ENCODE results near the gene MYO3B. TPM values are rescaled to one million over a fixed set of nuclear protein-coding genes. Genes with fewer than 3 reads are reported as not detected.

The MYO3B gene
- polyA plus RNA-seq, 1 donor (not counting 4 experiments of a cell fraction or from before 2014, with no cell fraction given), result 4.4 TPM

GRCh38 chr2:170586571-170587095 is 408.7 kb downstream of the MYO3B start:
- H2AFZ ChIP-seq (ENCODE audit: control insufficient read depth, low read length), result no peak overlapping the region
- no peak overlapping the region for H3K9ac ChIP-seq (ENCODE audit: control insufficient read depth, extremely low read depth, insufficient read depth, low read length)
- H3K27ac ChIP-seq (ENCODE audit: control insufficient read depth, insufficient read depth, low read length), result no peak overlapping the region
- FAIRE-seq, result no peak
- no peak overlapping the region for H3K4me2 ChIP-seq (ENCODE audit: control insufficient read depth, extremely low read depth, insufficient read depth, low read depth, low read length)
- H4K20me1 ChIP-seq (ENCODE audit: control insufficient read depth, extremely low read depth, insufficient read depth, low read length), result no peaks in the 10 kb centered on the region
- H3K4me1 ChIP-seq (ENCODE audit: control insufficient read depth, extremely low read depth, insufficient read depth, low read length), result peaks cover 12% of the 10 kb centered on the region
- DNase-seq (ENCODE audit: low read depth, low spot score), result no peak
- no peaks in the 10 kb centered on the region for H3K79me2 ChIP-seq (ENCODE audit: control insufficient read depth, insufficient read depth, low read length)
- dilution Hi-C loops (cut with MboI; ENCODE audit: extremely low pct_ligation_motif_present, low sequenced_read_pairs), result no loop called here
- no peaks in the 10 kb centered on the region for H3K27me3 ChIP-seq (ENCODE audit: control insufficient read depth, extremely low read depth, insufficient read depth, low read length)
- no peak overlapping the region for H3K4me3 ChIP-seq (ENCODE audit: control insufficient read depth in 2 of 3, extremely low read depth in 1 of 3, insufficient read depth in 2 of 3, low read depth in 1 of 3, low read length in 3 of 3)
- no peak for TF ChIP-seq CTCF (optimal IDR thresholded peaks at IDR 0.05 in 1 of 3, IDR thresholded peaks at IDR 0.05 in 1 of 3, conservative IDR thresholded peaks at IDR 0.05 in 1 of 3; ENCODE audit: extremely low read depth in 1 of 3, insufficient read depth in 2 of 3, low read length in 3 of 3)
- no peaks in the 10 kb centered on the region for H3K36me3 ChIP-seq (ENCODE audit: control insufficient read depth in 2 of 2, extremely low read depth in 1 of 2, insufficient read depth in 2 of 2, low read length in 2 of 2)
- H3K9me3 ChIP-seq (ENCODE audit: control insufficient read depth, low read depth, low read length), result no peaks in the 10 kb centered on the region
- H3K9me1 ChIP-seq (ENCODE audit: control insufficient read depth, extremely low read depth, insufficient read depth, low read length), result no peaks in the 10 kb centered on the region

DNA sequence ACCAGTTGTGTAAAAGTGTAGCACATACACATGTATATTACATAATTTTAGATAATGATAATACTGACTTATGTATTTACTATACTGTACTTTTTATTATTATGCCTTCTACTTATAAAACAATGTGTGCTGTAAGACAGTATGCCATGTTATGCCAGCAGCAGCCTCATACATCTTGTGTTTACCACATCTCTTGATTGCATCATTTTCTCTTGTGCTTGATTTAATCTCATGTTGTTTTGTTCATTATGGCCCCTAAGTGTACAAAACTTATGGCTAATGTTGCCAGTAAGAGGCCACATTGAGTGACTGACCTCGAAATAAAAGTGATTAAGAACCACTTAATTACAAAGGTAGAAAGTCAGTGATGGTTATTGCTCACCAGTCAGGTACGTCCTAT is 409.2 kb downstream of the MYO3B start:
- no peak overlapping the region for H2AFZ ChIP-seq (ENCODE audit: control insufficient read depth, low read length)
- H3K36me3 ChIP-seq (ENCODE audit: control insufficient read depth in 2 of 2, extremely low read depth in 1 of 2, insufficient read depth in 2 of 2, low read length in 2 of 2), result no peaks in the 10 kb centered on the region
- H3K4me3 ChIP-seq (ENCODE audit: control insufficient read depth in 2 of 3, extremely low read depth in 1 of 3, insufficient read depth in 2 of 3, low read depth in 1 of 3, low read length in 3 of 3), result no peak overlapping the region
- H3K27ac ChIP-seq (ENCODE audit: control insufficient read depth, insufficient read depth, low read length), result no peak overlapping the region
- DNase-seq (ENCODE audit: low read depth, low spot score) (no peak), FAIRE-seq (no peak)
- no peaks in the 10 kb centered on the region for H3K9me1 ChIP-seq (ENCODE audit: control insufficient read depth, extremely low read depth, insufficient read depth, low read length)
- TF ChIP-seq EZH2 (IDR thresholded peaks at IDR 0.05; ENCODE audit: low read length), result no peak
- no peak for TF ChIP-seq CTCF (optimal IDR thresholded peaks at IDR 0.05 in 1 of 3, IDR thresholded peaks at IDR 0.05 in 1 of 3, conservative IDR thresholded peaks at IDR 0.05 in 1 of 3; ENCODE audit: extremely low read depth in 1 of 3, insufficient read depth in 2 of 3, low read length in 3 of 3)
- H3K4me1 ChIP-seq (ENCODE audit: control insufficient read depth, extremely low read depth, insufficient read depth, low read length), result peaks cover 12% of the 10 kb centered on the region
- no peak overlapping the region for H3K9ac ChIP-seq (ENCODE audit: control insufficient read depth, extremely low read depth, insufficient read depth, low read length)
- H3K4me2 ChIP-seq (ENCODE audit: control insufficient read depth, extremely low read depth, insufficient read depth, low read depth, low read length), result no peak overlapping the region
- H3K79me2 ChIP-seq (ENCODE audit: control insufficient read depth, insufficient read depth, low read length), result no peaks in the 10 kb centered on the region
- dilution Hi-C loops (cut with MboI; ENCODE audit: extremely low pct_ligation_motif_present, low sequenced_read_pairs), result no loop called here
- no peaks in the 10 kb centered on the region for H3K27me3 ChIP-seq (ENCODE audit: control insufficient read depth, extremely low read depth, insufficient read depth, low read length)
- H3K9me3 ChIP-seq (ENCODE audit: control insufficient read depth, low read depth, low read length), result no peaks in the 10 kb centered on the region
- H4K20me1 ChIP-seq (ENCODE audit: control insufficient read depth, extremely low read depth, insufficient read depth, low read length), result no peaks in the 10 kb centered on the region
